Neutrophil (primary cell): ENCODE results near the gene KCNJ9.

Source experiments
- H3K27ac ChIP-seq: fragments of 200-600 bp; sonication (generic); 2 replicates; pipeline ENCODE4 v1.5.1; 2016; ENCODE audit warnings: mild to moderate bottlenecking, moderate library complexity
- H3K27me3 ChIP-seq: fragments of 200-600 bp; sonication (generic); 2 replicates; pipeline ENCODE4 v1.6.0; 2016; ENCODE audit warnings: mild to moderate bottlenecking
- H3K36me3 ChIP-seq: fragments of 200-600 bp; sonication (generic); 2 replicates; pipeline ENCODE4 v1.5.1; 2017
- H3K4me1 ChIP-seq, 2 experiments: fragments of 200-600 bp in 1 of 2; sonication (generic) in 1 of 2; 1 replicate in 1 of 2; 2 replicates in 1 of 2; pipeline versions ENCODE4 v1.5.1 to v1.6.1; 2013 to 2016; ENCODE audit warnings: low read depth in 1 of 2, low read length in 1 of 2, mild to moderate bottlenecking in 1 of 2, moderate library complexity in 1 of 2; ENCODE audit not compliant: control insufficient read depth in 1 of 2, insufficient read depth in 1 of 2
- H3K4me3 ChIP-seq, 2 experiments: fragments of 200-600 bp in 1 of 2; sonication (generic) in 1 of 2; 1 replicate in 1 of 2; 2 replicates in 1 of 2; pipeline ENCODE4 v1.5.1; 2013 to 2016; ENCODE audit warnings: low read depth in 1 of 2, low read length in 1 of 2, mild to moderate bottlenecking in 1 of 2, moderate library complexity in 1 of 2
- H3K9me3 ChIP-seq: fragments of 200-600 bp; sonication (generic); 2 replicates; pipeline ENCODE4 v1.5.1; 2016
- TF ChIP-seq, protein P1 (sequence below): fragments of 200-600 bp; sonication (generic); IDR thresholded peaks from 2 replicates; pipeline ENCODE4 v1.5.1; 2016; ENCODE audit warnings: antibody characterized with exemption

KCNJ9 gene

GRCh38 chr1:160101717-160102522, 20.6 kb downstream of the KCNJ9 start:
- peaks cover 15 to 18% of the 10 kb centered on the region in 2 experiments for H3K4me1 ChIP-seq

GRCh38 chr1:160103658-160104408, 22.5 kb downstream of the KCNJ9 start:
- Histone ChIP-seq H3K27ac (no peak overlapping the region), H3K9me3 (no peaks in the 10 kb centered on the region), H3K36me3 (no peaks in the 10 kb centered on the region), H3K4me3 (no peak overlapping the region), H3K4me1 (peaks cover 9% of the 10 kb centered on the region in 2 experiments), H3K27me3 (peaks cover 64% of the 10 kb centered on the region)
- TF ChIP-seq, protein P1, sequence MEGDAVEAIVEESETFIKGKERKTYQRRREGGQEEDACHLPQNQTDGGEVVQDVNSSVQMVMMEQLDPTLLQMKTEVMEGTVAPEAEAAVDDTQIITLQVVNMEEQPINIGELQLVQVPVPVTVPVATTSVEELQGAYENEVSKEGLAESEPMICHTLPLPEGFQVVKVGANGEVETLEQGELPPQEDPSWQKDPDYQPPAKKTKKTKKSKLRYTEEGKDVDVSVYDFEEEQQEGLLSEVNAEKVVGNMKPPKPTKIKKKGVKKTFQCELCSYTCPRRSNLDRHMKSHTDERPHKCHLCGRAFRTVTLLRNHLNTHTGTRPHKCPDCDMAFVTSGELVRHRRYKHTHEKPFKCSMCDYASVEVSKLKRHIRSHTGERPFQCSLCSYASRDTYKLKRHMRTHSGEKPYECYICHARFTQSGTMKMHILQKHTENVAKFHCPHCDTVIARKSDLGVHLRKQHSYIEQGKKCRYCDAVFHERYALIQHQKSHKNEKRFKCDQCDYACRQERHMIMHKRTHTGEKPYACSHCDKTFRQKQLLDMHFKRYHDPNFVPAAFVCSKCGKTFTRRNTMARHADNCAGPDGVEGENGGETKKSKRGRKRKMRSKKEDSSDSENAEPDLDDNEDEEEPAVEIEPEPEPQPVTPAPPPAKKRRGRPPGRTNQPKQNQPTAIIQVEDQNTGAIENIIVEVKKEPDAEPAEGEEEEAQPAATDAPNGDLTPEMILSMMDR: no peak

More at GRCh38 chr1:160101717-160102522, 20.6 kb downstream of the KCNJ9 start:
- no peak overlapping the region for H3K4me3 ChIP-seq
- H3K27ac ChIP-seq: no peak overlapping the region
- peaks cover 67% of the 10 kb centered on the region for H3K27me3 ChIP-seq
- no peaks in the 10 kb centered on the region for H3K9me3 ChIP-seq
- no peaks in the 10 kb centered on the region for H3K36me3 ChIP-seq
- TF ChIP-seq, protein P1: no peak

GRCh38 chr1:160104486-160104885, 23.1 kb downstream of the KCNJ9 start:
- H3K4me1 ChIP-seq: peaks cover 3 to 4% of the 10 kb centered on the region in 2 experiments
- H3K4me3 ChIP-seq: no peak overlapping the region
- H3K36me3 ChIP-seq: no peaks in the 10 kb centered on the region
- H3K27ac ChIP-seq: no peak overlapping the region
- TF ChIP-seq, protein P1: no peak
- no peaks in the 10 kb centered on the region for H3K9me3 ChIP-seq
- peaks cover 67% of the 10 kb centered on the region for H3K27me3 ChIP-seq

DNA sequence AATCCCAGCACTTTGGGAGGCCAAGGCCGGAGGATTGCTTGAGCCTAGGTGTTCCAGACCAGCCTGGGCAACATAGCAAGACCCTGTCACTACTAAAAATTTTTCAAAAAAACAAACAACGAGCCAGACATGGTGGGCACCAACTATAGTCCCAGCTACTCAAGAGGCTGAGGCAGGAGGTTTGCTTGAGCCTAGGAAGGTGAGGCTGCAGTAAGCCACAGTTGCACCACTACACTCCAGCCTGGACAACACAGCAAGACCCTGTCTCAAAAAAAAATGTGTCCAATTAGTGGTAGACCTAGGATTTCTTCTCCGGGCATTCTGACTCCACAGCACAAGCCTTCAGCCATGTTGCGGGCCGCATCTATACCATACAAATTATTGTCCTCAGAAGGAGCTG, 23.8 kb downstream of the KCNJ9 start:
- Histone ChIP-seq H3K36me3 (no peaks in the 10 kb centered on the region), H3K27ac (no peak overlapping the region), H3K9me3 (no peaks in the 10 kb centered on the region), H3K27me3 (peaks cover 72% of the 10 kb centered on the region), H3K4me3 (no peak overlapping the region), H3K4me1 (peaks cover 3 to 4% of the 10 kb centered on the region in 2 experiments)
- TF ChIP-seq, protein P1: no peak

GRCh38 chr1:160107512-160107911, 26.2 kb downstream of the KCNJ9 start:
- no peaks in the 10 kb centered on the region for H3K36me3 ChIP-seq
- H3K27ac ChIP-seq: no peak overlapping the region
- peaks cover 64% of the 10 kb centered on the region for H3K27me3 ChIP-seq
- no peak overlapping the region for H3K4me3 ChIP-seq
- H3K9me3 ChIP-seq: no peaks in the 10 kb centered on the region
- H3K4me1 ChIP-seq: peaks cover 0 to 4% of the 10 kb centered on the region in 2 experiments
- TF ChIP-seq, protein P1: no peak
